Epithelial cell of prostate (primary cell): ENCODE measurements around the gene MUC5AC.
"Not testable (repeated sequence)": the region's sequence is repeated elsewhere in the genome, so short reads cannot be mapped to it uniquely, and the experiment has no call there.

Experiments used
- DNase-seq: peaks from one replicate; pipeline ENCODE4 v3.0.0-alpha.2; 2011; ENCODE audit warnings: low read depth, low spot score
- H3K27ac ChIP-seq: fragments of 450-650 bp; 2 replicates; pipeline ENCODE4 v1.5.1; 2017; ENCODE audit warnings: mild to moderate bottlenecking

Gene MUC5AC

DNA sequence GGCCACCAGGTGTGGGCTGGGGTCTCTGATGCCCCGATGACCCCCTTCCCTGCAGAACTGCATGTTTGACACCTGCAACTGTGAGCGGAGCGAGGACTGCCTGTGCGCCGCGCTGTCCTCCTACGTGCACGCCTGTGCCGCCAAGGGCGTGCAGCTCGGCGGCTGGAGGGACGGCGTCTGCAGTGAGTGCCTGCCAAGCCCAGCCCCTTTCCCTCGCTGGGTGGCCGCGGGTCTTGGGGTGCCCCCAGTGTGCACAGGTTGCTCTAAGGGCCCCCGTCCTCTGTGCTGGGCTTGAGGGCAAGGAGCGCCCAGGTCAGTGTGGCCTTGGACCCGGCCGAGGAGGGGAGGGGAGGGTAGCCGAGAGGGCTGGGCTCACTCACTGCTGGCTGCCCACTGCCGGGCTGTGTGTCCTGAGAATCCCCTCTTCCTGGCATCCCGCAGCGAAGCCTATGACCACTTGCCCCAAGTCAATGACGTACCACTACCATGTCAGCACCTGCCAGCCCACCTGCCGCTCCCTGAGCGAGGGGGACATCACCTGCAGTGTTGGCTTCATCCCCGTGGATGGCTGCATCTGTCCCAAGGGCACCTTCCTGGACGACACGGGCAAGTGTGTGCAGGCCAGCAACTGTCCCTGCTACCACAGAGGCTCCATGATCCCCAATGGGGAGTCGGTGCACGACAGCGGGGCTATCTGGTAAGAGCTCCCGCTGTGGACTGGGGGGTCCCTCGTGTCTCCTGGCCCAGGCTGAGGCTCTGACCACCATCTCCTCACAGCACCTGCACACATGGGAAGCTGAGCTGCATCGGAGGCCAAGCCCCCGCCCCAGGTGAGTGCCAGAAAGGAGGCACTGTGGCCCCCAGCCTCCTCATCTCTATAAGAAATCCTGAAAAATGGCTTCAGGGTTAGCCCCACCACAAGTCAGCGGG is 17.0 kb downstream of the MUC5AC start:
- DNase-seq: no peak
- H3K27ac ChIP-seq: no peak overlapping the region

DNA sequence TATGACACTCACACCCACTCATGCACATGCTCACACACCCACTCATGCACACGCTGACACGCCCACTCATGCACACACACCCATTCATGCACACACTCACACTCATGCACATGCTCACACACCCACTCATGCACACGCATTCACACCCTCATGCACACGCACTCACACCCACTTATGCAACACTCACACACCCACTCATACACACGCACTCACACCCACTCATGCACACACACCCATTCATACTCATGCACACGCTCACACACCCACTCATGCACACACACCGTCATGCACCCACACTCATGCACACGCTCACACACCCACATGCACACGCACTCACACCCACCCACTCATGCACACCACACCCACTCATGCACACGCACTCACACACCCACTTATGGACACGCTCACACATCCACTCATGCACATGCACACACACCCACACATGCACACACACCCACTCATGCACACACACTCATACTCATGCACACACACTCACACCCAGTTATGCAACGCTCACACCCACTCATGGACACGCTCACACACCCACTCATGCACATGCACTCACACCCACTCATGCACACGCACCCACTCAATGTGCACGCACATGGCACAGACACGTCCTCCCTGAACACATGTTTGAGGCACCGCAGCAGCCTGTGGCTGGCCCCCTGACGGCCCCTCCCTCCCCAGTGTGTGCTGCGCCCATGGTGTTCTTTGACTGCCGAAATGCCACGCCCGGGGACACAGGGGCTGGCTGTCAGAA is 17.9 kb downstream of the MUC5AC start:
- DNase-seq: no peak
- no peak overlapping the region for H3K27ac ChIP-seq

DNA sequence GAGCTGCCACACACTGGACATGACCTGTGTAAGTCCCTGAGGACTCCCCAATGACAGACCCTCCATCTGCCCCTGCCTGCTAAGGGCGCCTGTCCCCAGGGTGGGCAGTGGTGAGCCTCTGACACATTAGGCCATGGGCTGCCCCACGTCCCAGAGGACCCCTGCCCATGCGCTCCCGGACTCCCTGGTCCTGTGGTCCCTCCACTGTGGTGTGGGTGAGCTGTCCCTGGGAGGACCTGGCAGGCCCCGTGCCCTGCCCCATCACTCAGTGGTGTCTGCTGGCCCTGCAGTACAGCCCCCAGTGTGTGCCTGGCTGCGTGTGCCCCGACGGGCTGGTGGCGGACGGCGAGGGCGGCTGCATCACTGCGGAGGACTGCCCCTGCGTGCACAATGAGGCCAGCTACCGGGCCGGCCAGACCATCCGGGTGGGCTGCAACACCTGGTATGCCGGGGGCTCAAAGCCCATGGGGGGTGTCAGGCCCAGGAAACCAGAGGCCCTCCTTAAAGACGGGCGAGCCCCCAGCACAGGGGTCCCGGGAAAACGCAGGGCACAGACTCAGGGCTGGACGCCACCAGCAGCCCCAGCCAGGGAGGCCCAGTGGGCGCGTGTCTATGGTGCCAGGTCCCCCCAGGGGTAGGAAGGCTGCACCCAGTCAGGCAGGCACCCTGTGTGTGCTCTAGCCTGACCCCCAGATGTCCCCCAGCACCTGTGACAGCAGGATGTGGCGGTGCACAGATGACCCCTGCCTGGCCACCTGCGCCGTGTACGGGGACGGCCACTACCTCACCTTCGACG is 18.7 kb downstream of the MUC5AC start:
- no peak overlapping the region for H3K27ac ChIP-seq
- DNase-seq: no peak

DNA sequence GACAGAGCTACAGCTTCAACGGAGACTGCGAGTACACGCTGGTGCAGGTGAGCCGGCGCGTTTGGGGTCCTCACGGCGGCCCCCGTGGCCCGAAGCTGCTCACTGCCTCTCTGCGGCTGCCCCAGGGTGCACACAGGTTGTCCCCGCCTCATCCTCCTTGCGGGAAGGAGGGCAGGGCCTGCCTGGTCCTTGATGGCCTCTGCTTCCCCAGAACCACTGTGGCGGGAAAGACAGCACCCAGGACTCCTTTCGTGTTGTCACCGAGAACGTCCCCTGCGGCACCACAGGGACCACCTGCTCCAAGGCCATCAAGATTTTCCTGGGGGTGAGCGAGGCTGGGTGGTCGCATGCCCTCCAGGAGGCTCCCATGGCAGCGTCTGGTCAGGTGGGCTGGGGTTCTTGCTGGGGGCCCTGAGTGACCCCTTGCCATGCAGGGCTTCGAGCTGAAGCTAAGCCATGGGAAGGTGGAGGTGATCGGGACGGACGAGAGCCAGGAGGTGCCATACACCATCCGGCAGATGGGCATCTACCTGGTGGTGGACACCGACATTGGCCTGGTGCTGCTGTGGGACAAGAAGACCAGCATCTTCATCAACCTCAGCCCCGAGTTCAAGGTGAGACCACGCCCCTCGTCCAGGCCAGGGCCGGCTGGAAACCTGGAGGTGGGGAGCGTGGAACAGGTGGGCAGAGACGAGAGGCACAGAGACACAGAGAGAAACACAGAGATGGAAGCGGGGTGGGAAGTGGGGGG is 19.4 kb downstream of the MUC5AC start:
- DNase-seq: no peak
- no peak overlapping the region for H3K27ac ChIP-seq

DNA sequence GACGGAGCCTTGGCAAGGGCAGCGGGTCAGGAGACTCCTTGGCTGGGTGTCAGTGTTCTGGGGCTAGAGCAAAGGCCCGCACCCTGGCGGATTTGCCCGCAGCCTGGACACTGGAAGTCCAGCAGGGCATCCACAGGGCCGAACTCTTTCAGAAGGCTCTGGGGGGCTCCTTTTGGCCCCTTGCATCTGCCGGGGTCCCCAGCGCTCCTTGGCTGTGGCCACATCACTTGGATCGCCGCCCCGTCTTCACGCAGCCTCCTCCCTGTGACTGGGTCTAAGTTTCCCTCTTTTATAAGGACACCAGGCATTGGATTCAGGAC is 20.0 kb downstream of the MUC5AC start:
- H3K27ac ChIP-seq: no peak overlapping the region
- DNase-seq: no peak

DNA sequence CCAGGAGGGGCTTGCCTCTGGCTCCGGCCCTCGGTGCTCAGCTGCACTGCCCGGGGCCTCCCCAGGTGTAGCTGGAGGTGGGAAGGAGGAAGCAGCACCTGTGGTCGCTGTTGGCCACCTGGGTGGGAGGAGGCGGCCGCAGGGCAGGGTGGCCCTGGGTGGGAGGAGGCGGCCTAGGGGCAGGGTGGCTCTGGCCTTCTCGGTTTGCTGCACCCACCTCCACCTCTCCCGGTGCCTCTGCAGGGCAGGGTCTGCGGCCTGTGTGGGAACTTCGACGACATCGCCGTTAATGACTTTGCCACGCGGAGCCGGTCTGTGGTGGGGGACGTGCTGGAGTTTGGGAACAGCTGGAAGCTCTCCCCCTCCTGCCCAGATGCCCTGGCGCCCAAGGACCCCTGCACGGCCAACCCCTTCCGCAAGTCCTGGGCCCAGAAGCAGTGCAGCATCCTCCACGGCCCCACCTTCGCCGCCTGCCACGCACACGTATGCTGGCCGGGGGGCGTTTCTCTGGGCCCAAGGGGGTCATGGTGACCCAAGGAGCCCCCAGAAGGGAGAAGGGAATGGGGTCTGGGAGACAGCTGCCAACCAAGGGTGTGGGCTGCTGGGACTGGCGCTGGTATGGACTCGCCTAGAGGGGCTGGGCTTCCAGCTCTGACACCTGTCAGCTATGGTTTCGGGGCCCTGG is 20.6 kb downstream of the MUC5AC start:
- DNase-seq: no peak
- no peak overlapping the region for H3K27ac ChIP-seq

DNA sequence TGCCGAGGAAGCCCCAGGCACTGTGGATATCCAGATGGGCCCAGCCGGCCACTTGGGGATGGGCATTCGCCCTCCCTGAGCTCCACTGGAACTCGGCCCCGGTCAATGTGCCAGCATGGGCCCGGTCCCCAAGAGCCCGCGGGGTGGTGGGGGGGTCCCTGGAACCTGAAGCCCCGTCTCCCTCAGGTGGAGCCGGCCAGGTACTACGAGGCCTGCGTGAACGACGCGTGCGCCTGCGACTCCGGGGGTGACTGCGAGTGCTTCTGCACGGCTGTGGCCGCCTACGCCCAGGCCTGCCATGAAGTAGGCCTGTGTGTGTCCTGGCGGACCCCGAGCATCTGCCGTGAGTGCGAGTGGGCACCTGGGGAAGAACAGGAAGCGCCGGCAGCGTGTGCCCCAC is 21.2 kb downstream of the MUC5AC start:
- DNase-seq: no peak

DNA sequence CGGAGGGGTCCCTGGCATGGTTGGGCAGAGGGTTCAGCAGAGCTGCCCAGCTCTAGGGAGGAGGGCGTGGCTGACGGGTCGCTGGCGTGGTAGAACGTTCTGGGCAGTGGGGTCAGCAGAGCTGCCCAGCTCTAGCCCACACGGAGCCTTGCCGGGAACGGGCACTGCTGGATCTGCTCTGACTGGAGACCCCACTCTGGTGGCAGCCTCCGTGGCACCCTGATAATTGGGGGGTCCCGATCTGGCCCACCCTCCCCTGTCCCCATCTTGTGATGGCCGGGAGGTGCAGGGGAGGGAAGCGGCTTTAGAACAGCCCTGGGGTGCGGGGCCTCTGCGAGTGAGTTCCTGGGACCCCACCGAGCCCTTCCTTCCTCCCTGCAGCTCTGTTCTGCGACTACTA is 21.9 kb downstream of the MUC5AC start:
- DNase-seq: no peak
- no peak overlapping the region for H3K27ac ChIP-seq

More for the DNA sequence above, 21.2 kb downstream of the MUC5AC start:
- no peak overlapping the region for H3K27ac ChIP-seq

DNA sequence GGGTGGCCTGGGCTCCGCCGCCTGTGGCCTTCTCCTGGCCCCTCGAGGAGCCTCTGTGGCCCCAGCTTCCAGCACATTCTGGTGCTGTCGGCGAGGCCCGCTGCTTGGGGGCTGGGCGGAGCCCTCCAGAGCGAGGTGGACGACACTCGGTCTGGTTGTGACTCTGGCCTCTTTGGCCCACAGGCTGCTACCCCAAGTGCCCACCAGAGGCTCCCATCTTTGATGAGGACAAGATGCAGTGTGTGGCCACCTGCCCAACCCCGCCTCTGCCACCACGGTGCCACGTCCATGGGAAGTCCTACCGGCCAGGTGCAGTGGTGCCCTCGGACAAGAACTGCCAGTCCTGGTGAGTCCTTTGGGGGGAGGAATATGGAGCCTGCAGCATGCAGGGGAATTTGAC is 22.4 kb downstream of the MUC5AC start:
- H3K27ac ChIP-seq: no peak overlapping the region
- no peak for DNase-seq

DNA sequence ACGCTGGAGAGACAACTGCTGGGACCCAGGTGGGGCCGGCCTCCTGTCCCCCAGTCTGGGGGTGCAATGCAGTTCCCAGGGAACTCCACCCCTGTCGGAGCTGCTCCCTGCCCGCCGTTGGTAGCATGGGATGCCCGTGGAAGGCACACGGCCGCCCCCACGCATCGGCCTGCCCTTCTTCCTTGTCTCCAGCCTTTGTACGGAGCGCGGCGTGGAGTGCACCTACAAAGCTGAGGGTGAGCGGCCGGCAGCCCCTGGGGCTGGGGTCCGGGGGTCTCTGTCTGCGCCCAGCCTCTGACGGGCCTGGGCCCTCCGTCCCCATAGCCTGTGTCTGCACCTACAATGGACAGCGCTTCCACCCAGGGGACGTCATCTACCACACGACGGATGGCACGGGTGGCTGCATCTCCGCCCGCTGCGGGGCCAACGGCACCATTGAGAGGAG is 23.2 kb downstream of the MUC5AC start:
- H3K27ac ChIP-seq: no peak overlapping the region
- DNase-seq: no peak

DNA sequence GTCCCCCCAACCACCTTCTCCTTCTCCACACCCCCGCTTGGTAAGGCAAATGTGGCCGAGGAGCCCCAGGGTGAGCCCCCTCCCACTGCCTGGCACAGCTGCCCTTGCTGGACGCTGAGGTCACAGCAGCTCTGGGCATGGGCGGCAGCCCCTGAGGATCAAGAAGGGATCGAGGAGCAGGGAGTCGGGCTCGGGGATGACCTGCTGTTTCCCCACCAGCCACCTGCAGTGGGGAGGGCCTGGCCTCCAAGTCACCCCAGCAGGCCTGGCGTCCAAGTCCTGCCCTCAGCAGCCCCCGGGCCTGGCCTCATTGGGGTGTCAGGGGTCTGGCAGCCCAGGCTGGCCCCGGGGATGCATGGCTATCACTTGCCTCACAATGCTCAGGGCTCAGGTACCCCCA is 23.7 kb downstream of the MUC5AC start:
- no peak overlapping the region for H3K27ac ChIP-seq
- no peak for DNase-seq

DNA sequence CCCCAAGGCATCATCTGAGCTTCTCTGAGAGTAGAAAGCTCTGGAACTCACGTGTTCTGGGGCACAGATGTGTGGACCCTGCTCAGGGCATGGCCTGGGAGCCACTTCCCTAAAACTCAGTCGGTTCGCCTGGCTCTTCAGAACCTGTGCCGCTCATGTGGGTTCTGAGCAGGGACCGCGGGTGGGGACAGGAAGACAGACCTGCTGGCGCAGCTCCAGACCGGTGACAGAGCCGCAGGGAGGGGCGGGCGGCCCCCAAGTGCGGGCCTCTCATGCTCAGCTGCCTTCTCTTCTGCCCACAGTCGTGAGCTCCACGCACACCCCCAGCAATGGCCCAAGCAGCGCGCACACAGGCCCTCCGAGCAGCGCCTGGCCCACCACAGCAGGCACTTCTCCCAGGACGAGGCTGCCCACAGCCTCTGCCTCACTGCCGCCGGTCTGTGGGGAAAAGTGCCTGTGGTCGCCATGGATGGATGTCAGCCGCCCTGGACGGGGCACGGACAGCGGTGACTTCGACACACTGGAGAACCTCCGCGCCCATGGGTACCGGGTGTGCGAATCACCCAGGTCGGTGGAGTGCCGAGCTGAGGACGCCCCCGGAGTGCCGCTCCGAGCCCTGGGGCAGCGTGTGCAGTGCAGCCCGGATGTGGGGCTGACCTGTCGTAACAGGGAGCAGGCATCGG is 24.2 kb downstream of the MUC5AC start:
- DNase-seq: no peak
- no peak overlapping the region for H3K27ac ChIP-seq

DNA sequence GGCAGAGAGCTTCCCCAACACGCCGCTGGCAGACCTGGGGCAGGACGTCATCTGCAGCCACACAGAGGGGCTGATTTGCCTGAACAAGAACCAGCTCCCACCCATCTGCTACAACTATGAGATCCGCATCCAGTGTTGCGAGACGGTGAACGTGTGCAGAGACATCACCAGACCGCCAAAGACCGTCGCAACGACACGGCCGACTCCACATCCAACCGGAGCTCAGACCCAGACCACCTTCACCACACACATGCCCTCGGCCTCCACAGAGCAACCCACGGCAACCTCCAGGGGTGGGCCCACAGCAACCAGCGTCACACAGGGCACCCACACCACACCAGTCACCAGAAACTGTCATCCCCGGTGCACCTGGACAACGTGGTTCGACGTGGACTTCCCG is 26.4 kb downstream of the MUC5AC start:
- not testable (repeated sequence) for DNase-seq, H3K27ac ChIP-seq

DNA sequence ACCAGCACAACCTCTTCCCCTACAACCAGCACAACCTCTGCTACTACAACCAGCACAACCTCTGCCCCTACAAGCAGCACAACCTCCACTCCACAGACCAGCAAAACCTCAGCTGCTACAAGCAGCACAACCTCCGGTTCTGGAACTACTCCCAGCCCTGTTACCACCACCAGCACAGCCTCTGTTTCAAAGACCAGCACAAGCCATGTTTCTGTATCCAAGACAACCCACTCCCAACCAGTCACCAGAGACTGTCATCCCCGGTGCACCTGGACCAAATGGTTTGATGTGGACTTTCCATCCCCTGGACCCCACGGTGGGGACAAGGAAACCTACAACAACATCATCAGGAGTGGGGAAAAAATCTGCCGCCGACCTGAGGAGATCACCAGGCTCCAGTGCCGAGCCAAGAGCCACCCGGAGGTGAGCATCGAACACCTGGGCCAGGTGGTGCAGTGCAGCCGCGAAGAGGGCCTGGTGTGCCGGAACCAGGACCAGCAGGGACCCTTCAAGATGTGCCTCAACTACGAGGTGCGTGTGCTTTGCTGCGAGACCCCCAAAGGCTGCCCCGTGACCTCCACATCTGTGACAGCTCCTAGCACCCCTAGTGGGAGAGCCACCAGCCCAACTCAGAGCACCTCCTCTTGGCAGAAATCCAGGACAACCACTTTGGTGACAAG is 30.8 kb downstream of the MUC5AC start:
- DNase-seq, H3K27ac ChIP-seq: not testable (repeated sequence)

DNA sequence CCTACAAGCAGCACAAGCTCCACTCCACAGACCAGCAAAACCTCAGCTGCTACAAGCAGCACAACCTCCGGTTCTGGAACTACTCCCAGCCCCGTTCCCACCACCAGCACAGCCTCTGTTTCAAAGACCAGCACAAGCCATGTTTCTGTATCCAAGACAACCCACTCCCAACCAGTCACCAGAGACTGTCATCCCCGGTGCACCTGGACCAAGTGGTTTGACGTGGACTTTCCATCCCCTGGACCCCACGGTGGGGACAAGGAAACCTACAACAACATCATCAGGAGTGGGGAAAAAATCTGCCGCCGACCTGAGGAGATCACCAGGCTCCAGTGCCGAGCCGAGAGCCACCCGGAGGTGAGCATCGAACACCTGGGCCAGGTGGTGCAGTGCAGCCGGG is 32.1 kb downstream of the MUC5AC start:
- DNase-seq, H3K27ac ChIP-seq: not testable (repeated sequence)

DNA sequence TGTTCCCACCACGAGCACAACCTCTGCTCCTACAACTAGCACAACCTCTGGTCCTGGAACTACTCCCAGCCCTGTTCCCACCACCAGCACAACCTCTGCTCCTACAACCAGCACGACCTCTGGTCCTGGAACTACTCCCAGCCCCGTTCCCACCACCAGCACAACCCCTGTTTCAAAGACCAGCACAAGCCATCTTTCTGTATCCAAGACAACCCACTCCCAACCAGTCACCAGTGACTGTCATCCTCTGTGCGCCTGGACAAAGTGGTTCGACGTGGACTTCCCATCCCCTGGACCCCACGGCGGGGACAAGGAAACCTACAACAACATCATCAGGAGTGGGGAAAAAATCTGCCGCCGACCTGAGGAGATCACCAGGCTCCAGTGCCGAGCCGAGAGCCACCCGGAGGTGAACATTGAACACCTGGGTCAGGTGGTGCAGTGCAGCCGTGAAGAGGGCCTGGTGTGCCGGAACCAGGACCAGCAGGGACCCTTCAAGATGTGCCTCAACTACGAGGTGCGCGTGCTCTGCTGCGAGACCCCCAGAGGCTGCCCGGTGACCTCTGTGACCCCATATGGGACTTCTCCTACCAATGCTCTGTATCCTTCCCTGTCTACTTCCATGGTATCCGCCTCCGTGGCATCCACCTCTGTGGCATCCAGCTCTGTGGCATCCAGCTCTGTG is 34.2 kb downstream of the MUC5AC start:
- H3K27ac ChIP-seq, DNase-seq: not testable (repeated sequence)

DNA sequence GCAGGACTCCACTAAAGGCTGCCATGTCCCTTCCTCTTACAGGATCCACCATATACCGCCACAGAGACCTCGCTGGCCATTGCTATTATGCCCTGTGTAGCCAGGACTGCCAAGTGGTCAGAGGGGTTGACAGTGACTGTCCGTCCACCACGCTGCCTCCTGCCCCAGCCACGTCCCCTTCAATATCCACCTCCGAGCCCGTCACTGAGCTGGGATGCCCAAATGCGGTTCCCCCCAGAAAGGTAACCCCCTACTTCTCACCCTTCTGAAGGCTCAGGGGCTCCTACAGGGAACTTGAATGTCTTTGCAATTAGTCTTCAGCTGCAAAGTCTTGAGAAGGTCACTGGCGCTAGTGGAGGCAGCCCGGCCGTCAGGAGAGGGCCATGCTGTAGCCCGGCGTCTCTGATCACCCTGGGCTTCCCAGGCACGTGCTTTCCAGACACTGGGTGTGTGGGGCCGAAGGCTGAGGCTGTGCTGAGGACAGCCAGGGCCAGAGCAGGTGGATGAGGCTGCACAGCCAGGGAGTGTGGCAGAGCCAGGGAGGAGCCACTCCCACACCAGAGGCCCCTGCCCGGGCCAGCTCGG is 35.1 kb downstream of the MUC5AC start:
- no peak overlapping the region for H3K27ac ChIP-seq
- DNase-seq: no peak
